Measurements from ENCODE around the gene NUTM2E. TPM values are rescaled to one million over a fixed set of nuclear protein-coding genes. Genes with fewer than 3 reads are reported as not detected.
"Not testable (repeated sequence)": the region's sequence is repeated elsewhere in the genome, so short reads cannot be mapped to it uniquely, and the experiment has no call there.

Gene NUTM2E
- total and polyA plus RNA-seq, 9 of the 15 experiments (the other 6 are each of a cell fraction or from before 2014, with no cell fraction given): 0.05 to 0.18 (median 0.08) TPM; not detected in 4

DNA sequence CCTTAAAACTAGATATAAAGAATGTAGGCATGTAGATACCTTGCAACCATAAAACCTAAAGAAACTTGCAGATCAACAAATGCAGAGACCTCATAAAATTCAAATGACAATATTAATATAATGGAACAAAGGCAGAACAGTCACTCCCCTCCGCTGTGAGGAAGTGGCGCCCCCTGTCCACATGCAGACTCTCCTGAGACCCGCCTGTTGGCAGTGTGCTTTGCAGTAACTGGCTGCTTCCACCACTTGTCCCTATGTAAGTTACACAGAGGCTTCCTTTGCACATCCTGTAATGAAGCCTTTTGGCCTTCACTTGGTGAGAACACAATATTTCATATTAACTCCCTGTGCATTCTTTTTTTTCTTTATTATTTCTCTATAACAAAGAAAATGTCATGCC is 36.3 kb downstream of the NUTM2E start:
- H2AFZ ChIP-seq (ENCODE audit: low read depth, low read length); H4K20me1 ChIP-seq (replicated peaks; ENCODE audit: control insufficient read depth, insufficient read depth, low read length); H3K27ac ChIP-seq (ENCODE audit: extremely low read depth, low read depth, low read length); POLR2A ChIA-PET; H3K9ac ChIP-seq (ENCODE audit: insufficient read depth in 1 of 2, low read depth in 2 of 2, low read length in 2 of 2); H3K4me3 ChIP-seq; intact Hi-C loops (cut with micrococcal nuclease); CTCF ChIA-PET (ENCODE audit: low intra/inter-chr PET ratio); H3K9me3 ChIP-seq (replicated peaks; ENCODE audit: control insufficient read depth, insufficient read depth, low read depth, low read length); H3K4me2 ChIP-seq (ENCODE audit: insufficient read depth, low read length); H3K79me2 ChIP-seq (ENCODE audit: control insufficient read depth, insufficient read depth, low read length); H3K4me1 ChIP-seq (replicated peaks in 1 of 2; ENCODE audit: control insufficient read depth in 2 of 2, insufficient read depth in 2 of 2, low read length in 2 of 2); FAIRE-seq; H3K9me1 ChIP-seq (ENCODE audit: control insufficient read depth, insufficient read depth, low read length); in situ Hi-C loops (cut with MboI); BruUV-seq (replicated peaks); H3K27me3 ChIP-seq (ENCODE audit: control insufficient read depth in 2 of 2, insufficient read depth in 2 of 2, low read length in 2 of 2); H3K36me3 ChIP-seq (ENCODE audit: control insufficient read depth, insufficient read depth, low read length); DNase-seq (ENCODE audit: extremely low read depth in 1 of 4, low spot score in 3 of 4): not testable (repeated sequence)
- WGBS (ENCODE audit: insufficient coverage, low coverage, missing lambda C conversion rate): no CpG with 5 or more reads among the region's 3 CpGs
- ATAC-seq: peak; percentile 84

- H3K36me3 ChIP-seq (ENCODE audit: control insufficient read depth, insufficient read depth, low read length); H3K9ac ChIP-seq (ENCODE audit: insufficient read depth in 1 of 2, low read depth in 2 of 2, low read length in 2 of 2); FAIRE-seq; H3K27me3 ChIP-seq (ENCODE audit: control insufficient read depth in 2 of 2, insufficient read depth in 2 of 2, low read length in 2 of 2); H3K79me2 ChIP-seq (ENCODE audit: control insufficient read depth, insufficient read depth, low read length); H3K9me1 ChIP-seq (ENCODE audit: control insufficient read depth, insufficient read depth, low read length); BruUV-seq (replicated peaks); H3K4me3 ChIP-seq; POLR2A ChIA-PET; in situ Hi-C loops (cut with MboI); H3K4me1 ChIP-seq (replicated peaks in 1 of 2; ENCODE audit: control insufficient read depth in 2 of 2, insufficient read depth in 2 of 2, low read length in 2 of 2); DNase-seq (ENCODE audit: extremely low read depth in 1 of 4, low spot score in 3 of 4); H3K27ac ChIP-seq (ENCODE audit: extremely low read depth, low read depth, low read length); CTCF ChIA-PET (ENCODE audit: low intra/inter-chr PET ratio); H2AFZ ChIP-seq (ENCODE audit: low read depth, low read length); H4K20me1 ChIP-seq (replicated peaks; ENCODE audit: control insufficient read depth, insufficient read depth, low read length); H3K9me3 ChIP-seq (replicated peaks; ENCODE audit: control insufficient read depth, insufficient read depth, low read depth, low read length); intact Hi-C loops (cut with micrococcal nuclease); H3K4me2 ChIP-seq (ENCODE audit: insufficient read depth, low read length): not testable (repeated sequence)
- ATAC-seq: peak; percentile 72
- 6% methylated on average over 4 of the region's 9 CpGs for WGBS (ENCODE audit: insufficient coverage, low coverage, missing lambda C conversion rate)
These were observed 40.5 kb downstream of the NUTM2E start for GRCh38 chr10:79866903-79867551.

GRCh38 chr10:79868023-79868422 is 41.5 kb downstream of the NUTM2E start:
- FAIRE-seq, POLR2A ChIA-PET: not testable (repeated sequence)

GRCh38 chr10:79869439-79870097 is 43.0 kb downstream of the NUTM2E start:
- H3K27ac ChIP-seq (ENCODE audit: extremely low read depth, low read depth, low read length); H4K20me1 ChIP-seq (replicated peaks; ENCODE audit: control insufficient read depth, insufficient read depth, low read length); H2AFZ ChIP-seq (ENCODE audit: low read depth, low read length); H3K9ac ChIP-seq (ENCODE audit: insufficient read depth in 1 of 2, low read depth in 2 of 2, low read length in 2 of 2); in situ Hi-C loops (cut with MboI); BruUV-seq (replicated peaks); H3K4me1 ChIP-seq (replicated peaks in 1 of 2; ENCODE audit: control insufficient read depth in 2 of 2, insufficient read depth in 2 of 2, low read length in 2 of 2); CTCF ChIA-PET (ENCODE audit: low intra/inter-chr PET ratio); FAIRE-seq; intact Hi-C loops (cut with micrococcal nuclease); DNase-seq (ENCODE audit: extremely low read depth in 1 of 4, low spot score in 3 of 4); POLR2A ChIA-PET; H3K4me3 ChIP-seq; H3K79me2 ChIP-seq (ENCODE audit: control insufficient read depth, insufficient read depth, low read length); H3K27me3 ChIP-seq (ENCODE audit: control insufficient read depth in 2 of 2, insufficient read depth in 2 of 2, low read length in 2 of 2); H3K36me3 ChIP-seq (ENCODE audit: control insufficient read depth, insufficient read depth, low read length); H3K9me3 ChIP-seq (replicated peaks; ENCODE audit: control insufficient read depth, insufficient read depth, low read depth, low read length); H3K9me1 ChIP-seq (ENCODE audit: control insufficient read depth, insufficient read depth, low read length); H3K4me2 ChIP-seq (ENCODE audit: insufficient read depth, low read length): not testable (repeated sequence)
- WGBS (ENCODE audit: insufficient coverage, low coverage, missing lambda C conversion rate): 3% methylated on average over 5 of the region's 5 CpGs
- peak; percentile 76 for ATAC-seq

More at GRCh38 chr10:79868023-79868422, 41.5 kb downstream of the NUTM2E start:
- H3K36me3 ChIP-seq (ENCODE audit: control insufficient read depth, insufficient read depth, low read length); H3K9ac ChIP-seq (ENCODE audit: insufficient read depth in 1 of 2, low read depth in 2 of 2, low read length in 2 of 2); DNase-seq (ENCODE audit: extremely low read depth in 1 of 4, low spot score in 3 of 4); H3K27me3 ChIP-seq (ENCODE audit: control insufficient read depth in 2 of 2, insufficient read depth in 2 of 2, low read length in 2 of 2); H3K9me3 ChIP-seq (replicated peaks; ENCODE audit: control insufficient read depth, insufficient read depth, low read depth, low read length); H3K4me1 ChIP-seq (replicated peaks in 1 of 2; ENCODE audit: control insufficient read depth in 2 of 2, insufficient read depth in 2 of 2, low read length in 2 of 2); ATAC-seq; H4K20me1 ChIP-seq (replicated peaks; ENCODE audit: control insufficient read depth, insufficient read depth, low read length); H3K9me1 ChIP-seq (ENCODE audit: control insufficient read depth, insufficient read depth, low read length); intact Hi-C loops (cut with micrococcal nuclease); H3K27ac ChIP-seq (ENCODE audit: extremely low read depth, low read depth, low read length); in situ Hi-C loops (cut with MboI); H3K4me3 ChIP-seq; CTCF ChIA-PET (ENCODE audit: low intra/inter-chr PET ratio); H3K4me2 ChIP-seq (ENCODE audit: insufficient read depth, low read length); BruUV-seq (replicated peaks); H3K79me2 ChIP-seq (ENCODE audit: control insufficient read depth, insufficient read depth, low read length); H2AFZ ChIP-seq (ENCODE audit: low read depth, low read length): not testable (repeated sequence)
- WGBS (ENCODE audit: insufficient coverage, low coverage, missing lambda C conversion rate): 2% methylated on average over 4 of the region's 7 CpGs

Measured in K562 (cell line).